ENCODE results near the gene AMOTL1. TPM values are rescaled to one million over a fixed set of nuclear protein-coding genes. Genes with fewer than 3 reads are reported as not detected.
A peak's percentile ranks its signal among the peaks of the same experiment; 100 is the strongest.

AMOTL1 gene
- polyA plus RNA-seq, 1 donor from 2014 or later = 10.7 TPM

GRCh38 chr11:94732617-94733281 lies 35.4 kb upstream of the AMOTL1 start:
- Histone ChIP-seq H3K79me2 (replicated peaks; ENCODE audit: insufficient read depth, low read length) (no peaks in the 10 kb centered on the region), H3K27ac (ENCODE audit: low read length) (no peak overlapping the region), H3K36me3 (ENCODE audit: insufficient read depth, low read length) (no peaks in the 10 kb centered on the region), H3K27me3 (ENCODE audit: insufficient read depth, low read depth, low read length) (no peaks in the 10 kb centered on the region), H3F3A (ENCODE audit: insufficient read depth, low read length, poor library complexity, severe bottlenecking) (no peaks in the 10 kb centered on the region), H3K9ac (ENCODE audit: low read length) (no peak overlapping the region), H2AFZ (ENCODE audit: low read depth, low read length) (no peak overlapping the region), H3K9me2 (ENCODE audit: insufficient read depth, low read length) (no peaks in the 10 kb centered on the region), H3K4me3 (ENCODE audit: low read length) (no peak overlapping the region), H4K20me1 (ENCODE audit: insufficient read depth) (no peaks in the 10 kb centered on the region), H3K4me2 (ENCODE audit: low read length) (no peak overlapping the region), H3K9me3 (ENCODE audit: low read length) (no peaks in the 10 kb centered on the region)
- TF ChIP-seq EZH2 (IDR thresholded peaks at IDR 0.05; ENCODE audit: borderline replicate concordance, insufficient read depth, low read length, poor library complexity, severe bottlenecking) (no peak), EP300 (conservative IDR thresholded peaks at IDR 0.05; ENCODE audit: poor library complexity, severe bottlenecking) (no peak), MXI1 (conservative IDR thresholded peaks at IDR 0.05; ENCODE audit: poor library complexity, severe bottlenecking) (no peak), TAF1 (IDR thresholded peaks at IDR 0.05; ENCODE audit: low read depth) (no peak), RAD21 (conservative IDR thresholded peaks at IDR 0.05) (no peak), CTCF (IDR thresholded peaks at IDR 0.05; ENCODE audit: poor library complexity, severe bottlenecking) (no peak), SMC3 (conservative IDR thresholded peaks at IDR 0.05; ENCODE audit: poor library complexity) (no peak), POLR2AphosphoS5 (IDR thresholded peaks at IDR 0.05) (no peak), REST (IDR thresholded peaks at IDR 0.05; ENCODE audit: borderline replicate concordance) (no peak)

- Histone ChIP-seq H3K9me2 (ENCODE audit: insufficient read depth, low read length) (no peaks in the 10 kb centered on the region), H3K4me2 (ENCODE audit: low read length) (no peak overlapping the region), H3K9me3 (ENCODE audit: low read length) (no peaks in the 10 kb centered on the region), H3K27me3 (ENCODE audit: insufficient read depth, low read depth, low read length) (no peaks in the 10 kb centered on the region), H3K79me2 (replicated peaks; ENCODE audit: insufficient read depth, low read length) (no peaks in the 10 kb centered on the region), H4K20me1 (ENCODE audit: insufficient read depth) (no peaks in the 10 kb centered on the region), H3K36me3 (ENCODE audit: insufficient read depth, low read length) (no peaks in the 10 kb centered on the region), H3K9ac (ENCODE audit: low read length) (no peak overlapping the region), H3K4me3 (ENCODE audit: low read length) (peak overlapping the region; percentile 28), H3K27ac (ENCODE audit: low read length) (peak overlapping the region; percentile 3), H2AFZ (ENCODE audit: low read depth, low read length) (no peak overlapping the region), H3F3A (ENCODE audit: insufficient read depth, low read length, poor library complexity, severe bottlenecking) (no peaks in the 10 kb centered on the region)
- TF ChIP-seq TAF1 (IDR thresholded peaks at IDR 0.05; ENCODE audit: low read depth) (no peak), POLR2AphosphoS5 (IDR thresholded peaks at IDR 0.05) (peak; percentile 20), RAD21 (conservative IDR thresholded peaks at IDR 0.05) (no peak), SMC3 (conservative IDR thresholded peaks at IDR 0.05; ENCODE audit: poor library complexity) (no peak), EZH2 (IDR thresholded peaks at IDR 0.05; ENCODE audit: borderline replicate concordance, insufficient read depth, low read length, poor library complexity, severe bottlenecking) (no peak), MXI1 (conservative IDR thresholded peaks at IDR 0.05; ENCODE audit: poor library complexity, severe bottlenecking) (no peak), EP300 (conservative IDR thresholded peaks at IDR 0.05; ENCODE audit: poor library complexity, severe bottlenecking) (no peak), REST (IDR thresholded peaks at IDR 0.05; ENCODE audit: borderline replicate concordance) (no peak)
These were observed 33.4 kb upstream of the AMOTL1 start for GRCh38 chr11:94734563-94735275.
